ENCODE measurements around the gene DAP.

Gene DAP

GRCh38 chr5:10760921-10761184 lies 181 bp downstream of the DAP start:
- H3K4me3 ChIP-seq (ENCODE audit: low read length) = peak overlapping the region; percentile 77
- no peak for TF ChIP-seq CTCF (conservative IDR thresholded peaks at IDR 0.05; ENCODE audit: low read depth, low read length)
- no peak for DNase-seq (ENCODE audit: low read depth)

GRCh38 chr5:10760096-10760920 lies 726 bp downstream of the DAP start:
- TF ChIP-seq CTCF (conservative IDR thresholded peaks at IDR 0.05; ENCODE audit: low read depth, low read length) = no peak

GRCh38 chr5:10759111-10759510 lies 1.9 kb downstream of the DAP start:
- no peak for TF ChIP-seq CTCF (conservative IDR thresholded peaks at IDR 0.05; ENCODE audit: low read depth, low read length)
- no peak for DNase-seq (ENCODE audit: low read depth)
- H3K4me3 ChIP-seq (ENCODE audit: low read length) = no peak overlapping the region

More at GRCh38 chr5:10760096-10760920, 726 bp downstream of the DAP start:
- no peak for DNase-seq (ENCODE audit: low read depth)
- H3K4me3 ChIP-seq (ENCODE audit: low read length) = peak overlapping the region; percentile 77

- H3K4me3 ChIP-seq (ENCODE audit: low read length) = no peak overlapping the region
- no peak for TF ChIP-seq CTCF (conservative IDR thresholded peaks at IDR 0.05; ENCODE audit: low read depth, low read length)
- DNase-seq (ENCODE audit: low read depth) = no peak
Measured at GRCh38 chr5:10757922-10758555, 3.0 kb downstream of the DAP start.

GRCh38 chr5:10757043-10757442 lies 4.0 kb downstream of the DAP start:
- no peak for TF ChIP-seq CTCF (conservative IDR thresholded peaks at IDR 0.05; ENCODE audit: low read depth, low read length)
- no peak for DNase-seq (ENCODE audit: low read depth)
- H3K4me3 ChIP-seq (ENCODE audit: low read length) = no peak overlapping the region

- TF ChIP-seq CTCF (conservative IDR thresholded peaks at IDR 0.05; ENCODE audit: low read depth, low read length) = no peak
- H3K4me3 ChIP-seq (ENCODE audit: low read length) = no peak overlapping the region
- DNase-seq (ENCODE audit: low read depth) = peak; percentile 90
Measured at GRCh38 chr5:10756549-10756948, 4.5 kb downstream of the DAP start.

- no peak for TF ChIP-seq CTCF (conservative IDR thresholded peaks at IDR 0.05; ENCODE audit: low read depth, low read length)
- no peak overlapping the region for H3K4me3 ChIP-seq (ENCODE audit: low read length)
- DNase-seq (ENCODE audit: low read depth) = no peak
Measured at GRCh38 chr5:10753178-10753577, 7.9 kb downstream of the DAP start.

Data from retinal pigment epithelial cell (primary cell).